Mucosa of descending colon (tissue), 3 donors: ENCODE measurements around the gene AFAP1. TPM values are rescaled to one million over a fixed set of nuclear protein-coding genes. Genes with fewer than 3 reads are reported as not detected.

Experiments
- ATAC-seq: fragments of 200-7000 bp; cut with Tn5 transposase; one replicate; pipeline ENCODE4 v1.9.1; 2020; ENCODE audit warnings: mild to moderate bottlenecking, moderate library complexity
- DNase-seq, 3 donors: peaks; one replicate each; pipeline ENCODE4 v3.0.0-alpha.2; 2020
- H3K36me3 ChIP-seq: fragments of 200-600 bp; one replicate; pipeline ENCODE4 v1.8.0; 2021; ENCODE audit warnings: low read depth, mild to moderate bottlenecking
- H3K4me1 ChIP-seq: fragments of 200-600 bp; one replicate; pipeline ENCODE4 v1.8.0; 2021; ENCODE audit warnings: low read depth, mild to moderate bottlenecking
- H3K4me3 ChIP-seq: fragments of 200-600 bp; one replicate; pipeline ENCODE4 v1.8.0; 2021; ENCODE audit warnings: mild to moderate bottlenecking
- H3K9me3 ChIP-seq: fragments of 200-600 bp; one replicate; pipeline ENCODE4 v1.8.0; 2021; ENCODE audit warnings: mild to moderate bottlenecking
- CTCF ChIP-seq: fragments of 200-600 bp; IDR thresholded peaks from one replicate; pipeline ENCODE4 v1.8.0; 2022; ENCODE audit warnings: antibody characterized with exemption, mild to moderate bottlenecking
- intact Hi-C, 2 donors: fragments of 100-400 bp; cut with DNase I in 1 of 2; cut with micrococcal nuclease in 1 of 2; formaldehyde crosslinking; loops; one replicate each; pipeline versions ENCODE4 v1.11.0 to v1.11.1; 2022; cut with DNase I, micrococcal nuclease
- total RNA-seq, 3 donors: library from RNA; stranded (reverse); fragmentation: NEBNext Ultra II Directional in 2 of 3; extraction: Animal tissue kit (Norgen Biotek cat#: 25700) in 2 of 3; gene quantifications; one replicate each; pipeline versions ENCODE4 v1.2.1 to v1.2.4, GENCODE V29; 2021 to 2023
- donor health status: DM: no; HTN: no; CAD: no; lungs with moderate emphysema.
- donor health status: DM: no; HTN: no; CAD: no.
- donor health status: DM: no; HTN: yes; CAD: no.

Gene AFAP1
- total RNA-seq, 3 donors from 2014 or later, result 31.4 to 59.1 (median 37.1) TPM

- intact Hi-C loops, result no loop called here
- DNase-seq (no peak), ATAC-seq (no peak)
- TF ChIP-seq CTCF, result no peak
- H3K4me1 ChIP-seq, result no peaks in the 10 kb centered on the region
- no peak overlapping the region for H3K4me3 ChIP-seq
- no peaks in the 10 kb centered on the region for H3K9me3 ChIP-seq
- no peaks in the 10 kb centered on the region for H3K36me3 ChIP-seq
Observed at GRCh38 chr4:7763788-7764187, 175.9 kb downstream of the AFAP1 start.

- no peaks in the 10 kb centered on the region for H3K4me1 ChIP-seq
- DNase-seq (peak in 1 of 3 donors; percentile 43), ATAC-seq (no peak)
- no peak overlapping the region for H3K4me3 ChIP-seq
- no peaks in the 10 kb centered on the region for H3K9me3 ChIP-seq
- intact Hi-C loops, result no loop called here
- TF ChIP-seq CTCF, result no peak
- no peaks in the 10 kb centered on the region for H3K36me3 ChIP-seq
Observed at GRCh38 chr4:7763106-7763505, 176.6 kb downstream of the AFAP1 start.

- Histone ChIP-seq H3K9me3 (no peaks in the 10 kb centered on the region), H3K4me3 (no peak overlapping the region), H3K4me1 (no peaks in the 10 kb centered on the region), H3K36me3 (no peaks in the 10 kb centered on the region)
- no peak for ATAC-seq
- peak in 2 of 3 donors; percentile 17 to 23 for DNase-seq
- intact Hi-C loops, result no loop called here
- no peak for TF ChIP-seq CTCF
Observed at GRCh38 chr4:7762376-7763030, 177.2 kb downstream of the AFAP1 start.

- Histone ChIP-seq H3K36me3 (no peaks in the 10 kb centered on the region), H3K4me3 (no peak overlapping the region), H3K4me1 (no peaks in the 10 kb centered on the region), H3K9me3 (no peaks in the 10 kb centered on the region)
- DNase-seq (peak; percentile 64 to 74 (median 72)), ATAC-seq (peak; percentile 79)
- TF ChIP-seq CTCF, result peak; percentile 56
- intact Hi-C loops, result no loop called here
Observed at GRCh38 chr4:7761720-7762119, 177.9 kb downstream of the AFAP1 start.

GRCh38 chr4:7761312-7761711, 178.3 kb downstream of the AFAP1 start:
- no peaks in the 10 kb centered on the region for H3K9me3 ChIP-seq
- no peak for TF ChIP-seq CTCF
- no peak for ATAC-seq
- no peaks in the 10 kb centered on the region for H3K36me3 ChIP-seq
- intact Hi-C loops, result no loop called here
- no peaks in the 10 kb centered on the region for H3K4me1 ChIP-seq
- no peak overlapping the region for H3K4me3 ChIP-seq
- peak in 1 of 3 donors; percentile 50 for DNase-seq
